K562 (cell line): Measurements from ENCODE around the gene OR4D2. TPM values are rescaled to one million over a fixed set of nuclear protein-coding genes. Genes with fewer than 3 reads are reported as not detected.

ENCODE experiments used
- ETV6 ChIP-seq, 3 experiments: fragments of 150-350 bp in 1 of 3; sonication (generic) in 1 of 3; formaldehyde crosslinking in 1 of 3; IDR thresholded peaks; 2 replicates each; pipeline versions ENCODE4 v1.6.1 to v1.8.0; 2014 to 2022; ENCODE audit warnings: borderline replicate concordance in 2 of 3, low read depth in 2 of 3, antibody characterized with exemption in 1 of 3, low read length in 1 of 3, mild to moderate bottlenecking in 1 of 3, missing genetic modification reagents in 1 of 3
- MCM3 ChIP-seq: fragments of 450-650 bp; IDR thresholded peaks from 2 replicates; pipeline ENCODE4 v1.6.1; 2016
- polyA plus RNA-seq, 8 experiments: library from polyadenylated mRNA; depleted of rRNA in 4 of 8; stranded (reverse) in 5 of 8; unstranded in 3 of 8; fragments of >200 nt; fragmentation: Nextera tagmentation in 2 of 8; fragmentation: Illumina TruSeq in 1 of 8; extraction: Ambion mirVana in 2 of 8; extraction: Trizol in 1 of 8; gene quantifications; 2 replicates each; pipeline versions ENCODE4 v1.2.1 to v1.2.3, GENCODE V29; 2011 to 2014; ENCODE audit warnings: inconsistent platforms in 1 of 8, missing spikeins in 1 of 8
- total RNA-seq, 7 experiments: library from RNA; depleted of rRNA in 6 of 7; stranded (reverse); fragments of >200 nt in 6 of 7; fragmentation: Illumina TruSeq in 2 of 7; extraction: Trizol in 2 of 7; gene quantifications; 2 replicates each; pipeline versions ENCODE4 v1.2.1 to v1.2.3, GENCODE V29; 2011 to 2021; ENCODE audit warnings: low replicate concordance in 1 of 7

The OR4D2 gene
- total and polyA plus RNA-seq, 9 of the 15 experiments (the other 6 are each of a cell fraction or from before 2014, with no cell fraction given) = not detected

DNA sequence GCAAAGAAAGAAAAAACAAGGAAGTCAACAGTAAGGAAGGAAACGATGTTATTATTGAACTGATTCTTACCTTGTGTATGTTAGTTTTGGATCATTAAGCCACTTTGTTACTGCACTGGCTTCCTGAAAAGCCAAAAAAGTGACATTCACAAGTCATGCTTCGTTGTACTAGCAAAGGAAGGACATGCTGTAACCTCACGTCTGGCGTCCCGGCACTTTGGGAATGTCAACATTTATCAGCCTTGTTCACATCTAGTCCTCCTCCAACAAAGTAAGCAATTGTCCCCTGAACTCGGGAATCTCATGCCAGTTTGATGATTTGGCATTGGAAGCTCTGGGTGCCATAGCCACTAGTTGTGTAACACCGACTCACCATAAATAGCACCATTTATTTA lies 53.0 kb downstream of the OR4D2 start (continued):
- no peak for TF ChIP-seq ETV6 (IDR thresholded peaks at IDR 0.05; ENCODE audit: borderline replicate concordance in 1 of 2, low read depth in 2 of 2, low read length in 1 of 2)
- 0 out of 2 replicates have a peak, but pooled peaks have one; percentile 45 for TF ChIP-seq ETV6 (CRISPR knock-in tag; IDR thresholded peaks at IDR 0.05; ENCODE audit: borderline replicate concordance)
- no peak for TF ChIP-seq MCM3

Other genes starting within 250 kb of the OR4D2 start
Only the 7 nearest of the 11 such genes appear.
- gene SRSF1, start 159.7 kb upstream of the OR4D2 start, total RNA-seq (2014; rRNA removed) = 434 and 460 TPM in 2 replicates
- gene SRSF1, start 159.7 kb upstream of the OR4D2 start, total RNA-seq (2014; rRNA removed; fragmentation: Illumina TruSeq; extraction: Trizol) = 485 and 507 TPM in 2 replicates
- gene SRSF1, start 159.7 kb upstream of the OR4D2 start, total RNA-seq (2015; rRNA removed; fragmentation: Illumina TruSeq; extraction: Trizol) = 538 and 559 TPM in 2 replicates
- gene SRSF1, start 159.7 kb upstream of the OR4D2 start, total RNA-seq (2021) = 384 and 442 TPM in 2 replicates
- 318 and 470 TPM in 2 replicates for gene SRSF1, start 159.7 kb upstream of the OR4D2 start, polyA plus RNA-seq (2011; rRNA removed)
- 380 and 384 TPM in 2 replicates for gene SRSF1, start 159.7 kb upstream of the OR4D2 start, polyA plus RNA-seq (2014; fragmentation: Illumina TruSeq; extraction: Trizol)
- 10 to 100 TPM; 77.8 to 98.4 TPM for gene SRSF1, start 159.7 kb upstream of the OR4D2 start, polyA plus RNA-seq (2014; fragmentation: Nextera tagmentation; extraction: Ambion mirVana)
- 425 and 475 TPM in 2 replicates for gene SRSF1, start 159.7 kb upstream of the OR4D2 start, polyA plus RNA-seq (2014; rRNA removed)
- 13.0 and 17.2 TPM in 2 replicates for gene DYNLL2, start 83.6 kb upstream of the OR4D2 start, total RNA-seq (2014; rRNA removed)
- 12.8 and 15.0 TPM in 2 replicates for gene DYNLL2, start 83.6 kb upstream of the OR4D2 start, total RNA-seq (2014; rRNA removed; fragmentation: Illumina TruSeq; extraction: Trizol)
- gene DYNLL2, start 83.6 kb upstream of the OR4D2 start, total RNA-seq (2015; rRNA removed; fragmentation: Illumina TruSeq; extraction: Trizol) = 11.2 and 11.9 TPM in 2 replicates
- gene DYNLL2, start 83.6 kb upstream of the OR4D2 start, total RNA-seq (2021) = 19.1 and 24.5 TPM in 2 replicates
- 12.2 and 18.4 TPM in 2 replicates for gene DYNLL2, start 83.6 kb upstream of the OR4D2 start, polyA plus RNA-seq (2011; rRNA removed)
- gene DYNLL2, start 83.6 kb upstream of the OR4D2 start, polyA plus RNA-seq (2014; fragmentation: Illumina TruSeq; extraction: Trizol) = 23.8 and 26.0 TPM in 2 replicates
- 1 to 10 TPM; 1.8 to 2.3 TPM for gene DYNLL2, start 83.6 kb upstream of the OR4D2 start, polyA plus RNA-seq (2014; fragmentation: Nextera tagmentation; extraction: Ambion mirVana)
- gene DYNLL2, start 83.6 kb upstream of the OR4D2 start, polyA plus RNA-seq (2014; rRNA removed) = 19.9 and 22.6 TPM in 2 replicates
- not detected in 2 replicates for gene OR4D1, start 18.6 kb upstream of the OR4D2 start, total RNA-seq (2014; rRNA removed)
- gene OR4D1, start 18.6 kb upstream of the OR4D2 start, total RNA-seq (2014; rRNA removed; fragmentation: Illumina TruSeq; extraction: Trizol) = not detected in 2 replicates
- not detected in 2 replicates for gene OR4D1, start 18.6 kb upstream of the OR4D2 start, total RNA-seq (2015; rRNA removed; fragmentation: Illumina TruSeq; extraction: Trizol)
- gene OR4D1, start 18.6 kb upstream of the OR4D2 start, total RNA-seq (2021) = not detected in 2 replicates
- not detected in 2 replicates for gene OR4D1, start 18.6 kb upstream of the OR4D2 start, polyA plus RNA-seq (2011; rRNA removed)
- not detected in 2 replicates for gene OR4D1, start 18.6 kb upstream of the OR4D2 start, polyA plus RNA-seq (2014; fragmentation: Illumina TruSeq; extraction: Trizol)
- gene OR4D1, start 18.6 kb upstream of the OR4D2 start, polyA plus RNA-seq (2014; fragmentation: Nextera tagmentation; extraction: Ambion mirVana) = not detected
- not detected in 2 replicates for gene OR4D1, start 18.6 kb upstream of the OR4D2 start, polyA plus RNA-seq (2014; rRNA removed)
- 0.08 TPM in 1 of 2 replicates, not detected in the other for gene EPX, start 25.7 kb downstream of the OR4D2 start, total RNA-seq (2014; rRNA removed)
- not detected in 2 replicates for gene EPX, start 25.7 kb downstream of the OR4D2 start, total RNA-seq (2014; rRNA removed; fragmentation: Illumina TruSeq; extraction: Trizol)
- 0.33 and 0.45 TPM in 2 replicates for gene EPX, start 25.7 kb downstream of the OR4D2 start, total RNA-seq (2015; rRNA removed; fragmentation: Illumina TruSeq; extraction: Trizol)
- gene EPX, start 25.7 kb downstream of the OR4D2 start, total RNA-seq (2021) = 0.20 and 0.22 TPM in 2 replicates
- not detected in 2 replicates for gene EPX, start 25.7 kb downstream of the OR4D2 start, polyA plus RNA-seq (2011; rRNA removed)
- gene EPX, start 25.7 kb downstream of the OR4D2 start, polyA plus RNA-seq (2014; fragmentation: Illumina TruSeq; extraction: Trizol) = 0.21 and 0.30 TPM in 2 replicates
- under 1 TPM; 0.07 to 0.11 TPM for gene EPX, start 25.7 kb downstream of the OR4D2 start, polyA plus RNA-seq (2014; fragmentation: Nextera tagmentation; extraction: Ambion mirVana)
- gene EPX, start 25.7 kb downstream of the OR4D2 start, polyA plus RNA-seq (2014; rRNA removed) = 0.17 and 0.22 TPM in 2 replicates
- gene MKS1, start 52.3 kb downstream of the OR4D2 start, total RNA-seq (2014; rRNA removed) = 21.1 and 25.7 TPM in 2 replicates
- 18.0 and 18.8 TPM in 2 replicates for gene MKS1, start 52.3 kb downstream of the OR4D2 start, total RNA-seq (2014; rRNA removed; fragmentation: Illumina TruSeq; extraction: Trizol)
- gene MKS1, start 52.3 kb downstream of the OR4D2 start, total RNA-seq (2015; rRNA removed; fragmentation: Illumina TruSeq; extraction: Trizol) = 20.3 and 21.7 TPM in 2 replicates
- gene MKS1, start 52.3 kb downstream of the OR4D2 start, total RNA-seq (2021) = 27.0 and 27.5 TPM in 2 replicates
- gene MKS1, start 52.3 kb downstream of the OR4D2 start, polyA plus RNA-seq (2011; rRNA removed) = 27.1 and 40.0 TPM in 2 replicates
- 27.8 and 31.0 TPM in 2 replicates for gene MKS1, start 52.3 kb downstream of the OR4D2 start, polyA plus RNA-seq (2014; fragmentation: Illumina TruSeq; extraction: Trizol)
- 10 to 100 TPM; 16.3 to 27.8 TPM for gene MKS1, start 52.3 kb downstream of the OR4D2 start, polyA plus RNA-seq (2014; fragmentation: Nextera tagmentation; extraction: Ambion mirVana)
- gene MKS1, start 52.3 kb downstream of the OR4D2 start, polyA plus RNA-seq (2014; rRNA removed) = 23.5 and 25.9 TPM in 2 replicates
- not detected in 2 replicates for gene LPO, start 71.6 kb downstream of the OR4D2 start, total RNA-seq (2014; rRNA removed)
- not detected in 2 replicates for gene LPO, start 71.6 kb downstream of the OR4D2 start, total RNA-seq (2014; rRNA removed; fragmentation: Illumina TruSeq; extraction: Trizol)
- not detected in 2 replicates for gene LPO, start 71.6 kb downstream of the OR4D2 start, total RNA-seq (2015; rRNA removed; fragmentation: Illumina TruSeq; extraction: Trizol)
- 0.11 TPM in 1 of 2 replicates, not detected in the other for gene LPO, start 71.6 kb downstream of the OR4D2 start, total RNA-seq (2021)
- not detected in 2 replicates for gene LPO, start 71.6 kb downstream of the OR4D2 start, polyA plus RNA-seq (2011; rRNA removed)
- gene LPO, start 71.6 kb downstream of the OR4D2 start, polyA plus RNA-seq (2014; fragmentation: Illumina TruSeq; extraction: Trizol) = not detected in 2 replicates
- not detected for gene LPO, start 71.6 kb downstream of the OR4D2 start, polyA plus RNA-seq (2014; fragmentation: Nextera tagmentation; extraction: Ambion mirVana)
- 0.07 TPM in 1 of 2 replicates, not detected in the other for gene LPO, start 71.6 kb downstream of the OR4D2 start, polyA plus RNA-seq (2014; rRNA removed)
- not detected in 2 replicates for gene MPO, start 114.0 kb downstream of the OR4D2 start, total RNA-seq (2014; rRNA removed)
- gene MPO, start 114.0 kb downstream of the OR4D2 start, total RNA-seq (2014; rRNA removed; fragmentation: Illumina TruSeq; extraction: Trizol) = not detected in 2 replicates
- not detected in 2 replicates for gene MPO, start 114.0 kb downstream of the OR4D2 start, total RNA-seq (2015; rRNA removed; fragmentation: Illumina TruSeq; extraction: Trizol)
- gene MPO, start 114.0 kb downstream of the OR4D2 start, total RNA-seq (2021) = 0.47 TPM in 1 of 2 replicates, not detected in the other
- 0.15 and 0.39 TPM in 2 replicates for gene MPO, start 114.0 kb downstream of the OR4D2 start, polyA plus RNA-seq (2011; rRNA removed)
- 0.06 TPM in 1 of 2 replicates, not detected in the other for gene MPO, start 114.0 kb downstream of the OR4D2 start, polyA plus RNA-seq (2014; fragmentation: Illumina TruSeq; extraction: Trizol)
- gene MPO, start 114.0 kb downstream of the OR4D2 start, polyA plus RNA-seq (2014; fragmentation: Nextera tagmentation; extraction: Ambion mirVana) = under 1 TPM in 1 of 2 experiments, not detected in 1; 0.04 TPM
- gene MPO, start 114.0 kb downstream of the OR4D2 start, polyA plus RNA-seq (2014; rRNA removed) = 0.03 TPM in 1 of 2 replicates, not detected in the other